Activated CD4-positive, alpha-beta T cell treated with anti-CD3 and anti-CD28 coated beads, Interleukin-2, amount 10 ng/mL, durations not matched to agents 7 days and 5 days (primary cell): Measurements from ENCODE around the gene SLC39A11. TPM values are rescaled to one million over a fixed set of nuclear protein-coding genes. Genes with fewer than 3 reads are reported as not detected.
A peak's percentile ranks its signal among the peaks of the same experiment; 100 is the strongest.

Source experiments
- CTCF ChIA-PET: fragments of 350-600 bp; sonication (Branson Sonifier 250); formaldehyde crosslinking; loops from one replicate; lab custom pipeline; 2021; ENCODE audit warnings: antibody characterized with exemption; lab: Charles Lee
- POLR2A ChIA-PET: fragments of 350-600 bp; sonication (Branson Sonifier 250); formaldehyde crosslinking; loops from one replicate; lab custom pipeline; 2021; ENCODE audit warnings: antibody characterized with exemption; lab: Charles Lee
- DNase-seq: peaks from one replicate; pipeline ENCODE4 v3.0.0-alpha.2; 2020
- H3K27ac Mint-ChIP-seq: one replicate; pipeline ENCODE4 v1.8.0; 2021; ENCODE audit warnings: mild to moderate bottlenecking, moderate library complexity, mixed read lengths
- H3K27me3 Mint-ChIP-seq: one replicate; pipeline ENCODE4 v1.8.0; 2021; ENCODE audit warnings: mixed read lengths
- H3K36me3 Mint-ChIP-seq: one replicate; pipeline ENCODE4 v1.8.0; 2021; ENCODE audit warnings: low read depth, mixed read lengths
- H3K4me1 Mint-ChIP-seq: one replicate; pipeline ENCODE4 v1.8.0; 2021; ENCODE audit warnings: mixed read lengths
- H3K4me3 Mint-ChIP-seq: one replicate; pipeline ENCODE4 v1.8.0; 2021; ENCODE audit warnings: mild to moderate bottlenecking, moderate library complexity, mixed read lengths
- H3K9me3 Mint-ChIP-seq: one replicate; pipeline ENCODE4 v1.8.0; 2021; ENCODE audit warnings: mixed read lengths
- total RNA-seq, 2 experiments: library from RNA; stranded (reverse); gene quantifications; one replicate each; pipeline ENCODE4 v1.2.3, GENCODE V29; 2021

SLC39A11 gene
- total RNA-seq, 2 experiments from 2014 or later = 19.5 to 23.4 TPM

GRCh38 chr17:73023759-73024158, 68.7 kb downstream of the SLC39A11 start:
- no peaks in the 10 kb centered on the region for H3K27me3 Mint-ChIP-seq
- peaks cover 22% of the 10 kb centered on the region for H3K9me3 Mint-ChIP-seq

DNA sequence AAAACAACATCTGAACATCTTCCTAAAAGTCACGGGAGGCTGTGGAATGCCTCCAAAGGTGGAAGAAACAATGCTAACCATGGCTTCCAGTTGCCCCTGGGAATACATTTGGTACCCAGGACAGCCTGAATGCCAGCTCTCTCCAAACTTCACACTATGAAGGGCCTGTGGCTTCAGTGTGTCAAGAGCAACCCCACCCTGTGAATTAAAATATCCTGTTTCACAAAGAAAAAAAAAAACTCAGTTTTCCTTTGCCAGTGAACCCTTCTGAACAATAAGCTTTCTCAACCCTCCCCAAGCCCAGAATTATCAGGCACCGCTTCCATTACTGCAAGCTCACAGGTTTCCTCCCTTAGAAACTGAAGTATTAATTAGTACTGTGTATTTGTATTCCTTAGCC, 69.8 kb downstream of the SLC39A11 start:
- CTCF ChIA-PET = no interaction called here
- POLR2A ChIA-PET = no interaction called here
- peaks cover 31% of the 10 kb centered on the region for H3K9me3 Mint-ChIP-seq
- H3K27ac Mint-ChIP-seq = no peak overlapping the region
- DNase-seq = no peak
- no peak overlapping the region for H3K4me3 Mint-ChIP-seq
- peaks cover 4% of the 10 kb centered on the region for H3K4me1 Mint-ChIP-seq
- peaks cover 2% of the 10 kb centered on the region for H3K36me3 Mint-ChIP-seq
- H3K27me3 Mint-ChIP-seq = no peaks in the 10 kb centered on the region

More at GRCh38 chr17:73023759-73024158, 68.7 kb downstream of the SLC39A11 start:
- Mint-ChIP-seq H3K4me3 (no peak overlapping the region), H3K36me3 (no peaks in the 10 kb centered on the region), H3K27ac (no peak overlapping the region), H3K4me1 (peaks cover 4% of the 10 kb centered on the region)
- no peak for DNase-seq
- ChIA-PET CTCF (interaction anchor here (0.6 to 1.0 kb wide), 2 partner anchors 28 to 296 kb away, joined by 3 to 5 read pairs; no protein-coding TSS in a partner anchor), POLR2A (no interaction called here)

- no peak for DNase-seq
- no peak overlapping the region for H3K4me3 Mint-ChIP-seq
- H3K9me3 Mint-ChIP-seq = peaks cover 31% of the 10 kb centered on the region
- ChIA-PET POLR2A (no interaction called here), CTCF (no interaction called here)
- H3K36me3 Mint-ChIP-seq = peaks cover 4% of the 10 kb centered on the region
- peaks cover 4% of the 10 kb centered on the region for H3K4me1 Mint-ChIP-seq
- no peaks in the 10 kb centered on the region for H3K27me3 Mint-ChIP-seq
- no peak overlapping the region for H3K27ac Mint-ChIP-seq
Observed at GRCh38 chr17:73021771-73022170, 70.7 kb downstream of the SLC39A11 start.

DNA sequence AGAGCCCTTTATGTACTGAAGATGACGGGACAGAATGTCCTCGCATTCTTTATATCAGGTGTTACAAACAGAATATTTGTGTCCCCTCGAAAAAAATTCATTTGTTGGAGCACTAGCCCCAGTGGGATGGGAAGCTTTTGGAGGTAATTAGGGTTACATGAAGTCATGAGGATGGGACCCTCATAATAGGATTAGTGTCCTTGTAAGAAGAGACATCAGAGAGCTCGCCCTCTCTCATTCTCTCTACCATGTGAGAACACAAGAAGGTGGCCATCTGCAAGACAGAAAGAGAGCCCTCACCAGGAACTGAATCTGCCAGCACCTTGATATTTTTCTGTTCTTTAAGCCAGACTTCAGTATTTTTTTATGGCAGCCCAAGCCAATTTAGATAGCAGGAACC, 72.4 kb downstream of the SLC39A11 start:
- Mint-ChIP-seq H3K4me3 (no peak overlapping the region), H3K27ac (no peak overlapping the region), H3K4me1 (peaks cover 4% of the 10 kb centered on the region), H3K27me3 (no peaks in the 10 kb centered on the region), H3K9me3 (peaks cover 35% of the 10 kb centered on the region), H3K36me3 (peaks cover 4% of the 10 kb centered on the region)
- CTCF ChIA-PET = no interaction called here
- no peak for DNase-seq
- POLR2A ChIA-PET = no interaction called here

DNA sequence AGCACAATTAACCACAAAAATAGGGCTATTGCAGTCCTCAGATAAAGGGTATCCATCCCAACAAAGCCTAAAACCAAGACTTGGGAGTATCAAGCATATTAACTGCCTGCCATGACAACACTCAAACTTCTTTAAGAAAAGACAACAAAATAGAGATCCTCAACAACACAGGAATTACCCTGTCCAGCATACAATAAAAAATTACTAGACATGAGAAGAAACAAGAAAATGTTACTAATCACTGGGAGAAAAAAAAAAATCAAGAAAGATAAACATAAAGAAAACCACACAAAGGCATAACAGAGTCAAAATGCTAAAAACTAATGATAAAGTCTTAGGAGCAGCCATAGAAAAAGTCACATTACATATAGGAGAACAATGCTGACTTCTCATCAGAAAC, 73.9 kb downstream of the SLC39A11 start:
- DNase-seq = no peak
- Mint-ChIP-seq H3K9me3 (peaks cover 31% of the 10 kb centered on the region), H3K27ac (no peak overlapping the region), H3K36me3 (peaks cover 4% of the 10 kb centered on the region), H3K4me3 (no peak overlapping the region), H3K4me1 (peaks cover 5% of the 10 kb centered on the region), H3K27me3 (no peaks in the 10 kb centered on the region)
- POLR2A ChIA-PET = no interaction called here
- CTCF ChIA-PET = no interaction called here

DNA sequence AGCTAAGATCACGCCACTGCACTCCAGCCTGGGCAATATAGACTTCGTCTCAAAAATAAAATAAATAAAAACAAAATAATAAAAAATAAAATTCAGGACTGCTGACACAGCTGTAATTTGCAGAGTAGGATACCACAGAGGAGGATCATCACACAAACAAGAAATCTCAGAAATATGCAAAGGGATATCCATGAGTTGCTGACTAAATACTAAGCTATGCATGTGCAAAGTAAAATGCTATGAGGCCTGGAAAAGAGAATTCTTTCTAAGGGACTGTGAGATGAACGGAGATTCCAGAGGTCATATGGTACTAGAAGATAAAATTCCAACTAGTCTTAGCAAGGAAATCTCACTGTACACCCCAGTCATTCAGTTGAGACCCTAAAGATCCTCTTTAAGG, 74.8 kb downstream of the SLC39A11 start:
- H3K27me3 Mint-ChIP-seq = no peaks in the 10 kb centered on the region
- POLR2A ChIA-PET = no interaction called here
- no peak overlapping the region for H3K27ac Mint-ChIP-seq
- CTCF ChIA-PET = no interaction called here
- DNase-seq = no peak
- peaks cover 4% of the 10 kb centered on the region for H3K36me3 Mint-ChIP-seq
- peaks cover 26% of the 10 kb centered on the region for H3K9me3 Mint-ChIP-seq
- peaks cover 3% of the 10 kb centered on the region for H3K4me1 Mint-ChIP-seq
- H3K4me3 Mint-ChIP-seq = no peak overlapping the region

- no peak overlapping the region for H3K27ac Mint-ChIP-seq
- peaks cover 9% of the 10 kb centered on the region for H3K4me1 Mint-ChIP-seq
- no peaks in the 10 kb centered on the region for H3K27me3 Mint-ChIP-seq
- DNase-seq = no peak
- ChIA-PET POLR2A (no interaction called here), CTCF (no interaction called here)
- no peak overlapping the region for H3K4me3 Mint-ChIP-seq
- H3K36me3 Mint-ChIP-seq = peaks cover 4% of the 10 kb centered on the region
- H3K9me3 Mint-ChIP-seq = peaks cover 21% of the 10 kb centered on the region
Observed at GRCh38 chr17:73015722-73016276, 76.7 kb downstream of the SLC39A11 start.

DNA sequence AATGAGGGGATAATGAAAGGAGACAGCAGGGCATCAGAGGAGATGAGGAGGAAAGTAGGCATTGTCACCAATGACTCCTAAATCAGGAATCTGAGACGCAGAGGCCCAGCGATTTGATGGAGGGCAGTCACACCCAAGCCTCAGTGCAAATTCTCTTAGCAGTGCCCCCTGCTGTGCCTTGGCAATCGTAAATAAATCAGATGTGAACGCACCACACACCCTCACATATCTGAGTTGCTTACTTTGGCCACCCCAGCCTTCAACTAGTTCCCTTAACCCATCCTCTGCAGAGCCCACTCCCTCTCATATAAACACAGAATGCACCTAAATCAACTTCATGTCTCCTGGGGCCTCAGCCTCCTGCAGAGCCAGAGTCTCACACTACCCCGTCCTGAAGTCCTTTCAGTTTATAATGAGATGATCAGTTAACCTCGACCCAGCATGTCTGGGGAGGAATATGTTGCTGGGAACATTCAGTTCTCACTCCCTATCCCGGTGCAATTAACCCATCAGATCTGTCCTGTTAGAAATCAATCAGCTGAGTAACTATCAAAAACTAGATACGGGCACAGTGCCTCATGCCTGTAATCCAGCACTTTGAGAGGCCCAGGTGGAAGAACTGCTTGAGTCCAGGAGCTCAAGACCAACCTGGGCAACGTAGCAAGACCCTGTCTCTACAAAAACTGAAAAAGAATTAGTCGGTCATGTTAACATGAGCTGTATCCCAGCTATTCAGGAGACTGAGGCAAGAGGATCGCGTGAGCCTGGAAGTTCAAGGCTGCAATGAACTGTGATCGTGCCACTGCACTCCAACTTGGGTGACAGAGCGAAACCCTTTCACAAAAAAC, 78.4 kb downstream of the SLC39A11 start:
- Mint-ChIP-seq H3K27me3 (no peaks in the 10 kb centered on the region), H3K4me1 (peaks cover 16% of the 10 kb centered on the region), H3K4me3 (no peak overlapping the region), H3K27ac (peak overlapping the region; percentile 21), H3K9me3 (peaks cover 13% of the 10 kb centered on the region), H3K36me3 (peaks cover 4% of the 10 kb centered on the region)
- ChIA-PET POLR2A (no interaction called here), CTCF (interaction anchor here (0.9 kb wide), 1 partner anchor 32 kb away, joined by 3 read pairs; no protein-coding TSS in a partner anchor)
- no peak for DNase-seq

DNA sequence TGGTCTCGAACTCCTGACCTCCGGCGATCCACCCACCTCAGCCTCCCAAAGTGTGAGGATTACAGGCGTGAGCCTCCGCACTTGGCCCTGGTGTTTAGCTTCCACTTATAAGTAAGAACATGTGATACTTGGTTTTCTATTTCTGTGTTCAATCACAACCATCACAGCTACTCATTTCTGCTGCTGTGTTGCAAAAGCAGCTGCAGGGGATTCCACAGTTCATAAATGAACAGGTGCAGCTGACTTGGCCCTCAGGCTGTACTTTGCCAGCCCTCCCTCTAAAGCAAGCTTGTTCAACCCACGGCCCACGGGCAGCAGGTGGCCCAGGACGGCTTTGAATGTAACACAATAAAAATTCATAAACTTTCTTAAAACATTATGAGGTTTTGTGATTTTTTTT, 79.2 kb downstream of the SLC39A11 start:
- DNase-seq = no peak
- ChIA-PET CTCF (interaction anchor here (0.6 kb wide), 1 partner anchor 15 kb away, joined by 3 read pairs; no protein-coding TSS in a partner anchor), POLR2A (no interaction called here)
- H3K27ac Mint-ChIP-seq = peak overlapping the region; percentile 21
- no peak overlapping the region for H3K4me3 Mint-ChIP-seq
- H3K36me3 Mint-ChIP-seq = peaks cover 1% of the 10 kb centered on the region
- H3K9me3 Mint-ChIP-seq = peaks cover 8% of the 10 kb centered on the region
- H3K4me1 Mint-ChIP-seq = peaks cover 16% of the 10 kb centered on the region
- no peaks in the 10 kb centered on the region for H3K27me3 Mint-ChIP-seq

- peak overlapping the region; percentile 23 for H3K4me3 Mint-ChIP-seq
- no peaks in the 10 kb centered on the region for H3K36me3 Mint-ChIP-seq
- ChIA-PET POLR2A (no interaction called here), CTCF (interaction anchor here (1.3 kb wide), 1 partner anchor 9 kb away, joined by 3 read pairs; no protein-coding TSS in a partner anchor)
- DNase-seq = peak; percentile 9
- H3K27me3 Mint-ChIP-seq = no peaks in the 10 kb centered on the region
- H3K4me1 Mint-ChIP-seq = peaks cover 16% of the 10 kb centered on the region
- H3K27ac Mint-ChIP-seq = peak overlapping the region; percentile 87
- H3K9me3 Mint-ChIP-seq = peaks cover 1% of the 10 kb centered on the region
Observed at GRCh38 chr17:73011016-73011486, 81.4 kb downstream of the SLC39A11 start.

- CTCF ChIA-PET = interaction anchor here (1.3 kb wide), 1 partner anchor 8 kb away, joined by 3 read pairs; no protein-coding TSS in a partner anchor
- Mint-ChIP-seq H3K4me3 (no peak overlapping the region), H3K27me3 (no peaks in the 10 kb centered on the region), H3K4me1 (peaks cover 16% of the 10 kb centered on the region), H3K27ac (peak overlapping the region; percentile 87), H3K36me3 (no peaks in the 10 kb centered on the region), H3K9me3 (no peaks in the 10 kb centered on the region)
- no peak for DNase-seq
- POLR2A ChIA-PET = interaction anchor here (0.7 kb wide), 1 partner anchor 794 kb away, joined by 3 read pairs; no protein-coding TSS in a partner anchor
Observed at GRCh38 chr17:73010414-73010813, 82.1 kb downstream of the SLC39A11 start.

GRCh38 chr17:73007407-73007806, 85.1 kb downstream of the SLC39A11 start:
- POLR2A ChIA-PET = no interaction called here
- no peak overlapping the region for H3K4me3 Mint-ChIP-seq
- DNase-seq = no peak
- H3K27me3 Mint-ChIP-seq = no peaks in the 10 kb centered on the region
- no peaks in the 10 kb centered on the region for H3K36me3 Mint-ChIP-seq
- H3K27ac Mint-ChIP-seq = no peak overlapping the region
- CTCF ChIA-PET = no interaction called here
- no peaks in the 10 kb centered on the region for H3K9me3 Mint-ChIP-seq
- H3K4me1 Mint-ChIP-seq = peaks cover 15% of the 10 kb centered on the region

- peaks cover 2% of the 10 kb centered on the region for H3K4me1 Mint-ChIP-seq
Observed at GRCh38 chr17:73005360-73005759, 87.1 kb downstream of the SLC39A11 start.

More at GRCh38 chr17:73005360-73005759, 87.1 kb downstream of the SLC39A11 start:
- Mint-ChIP-seq H3K27me3 (no peaks in the 10 kb centered on the region), H3K36me3 (no peaks in the 10 kb centered on the region), H3K4me3 (no peak overlapping the region), H3K27ac (no peak overlapping the region), H3K9me3 (no peaks in the 10 kb centered on the region)
- no peak for DNase-seq
- ChIA-PET POLR2A (no interaction called here), CTCF (interaction anchor here (0.6 to 1.4 kb wide), 2 partner anchors 19 to 461 kb away, joined by 4 to 5 read pairs; no protein-coding TSS in a partner anchor)
